Measurements from ENCODE around the gene C9orf57. TPM values are rescaled to one million over a fixed set of nuclear protein-coding genes. Genes with fewer than 3 reads are reported as not detected.

The C9orf57 gene
- total and polyA plus RNA-seq, 5 donors from 2014 or later = not detected

- H3K9me3 ChIP-seq (ENCODE audit: control insufficient read depth in 2 of 2, low read length in 2 of 2) = no peaks in the 10 kb centered on the region
- peaks cover 20% of the 10 kb centered on the region for H3K27me3 Mint-ChIP-seq
- DNase-seq (no peak), ATAC-seq (ENCODE audit: low read depth in 2 of 2) (no peak)
- H3K4me3 ChIP-seq (ENCODE audit: low read depth, low read length) = no peak overlapping the region
- H3K4me1 Mint-ChIP-seq = peaks cover 0 to 6% (median 5%) of the 10 kb centered on the region in 4 donors
- H3K4me1 ChIP-seq (ENCODE audit: control insufficient read depth, insufficient read depth, low read length, poor library complexity, severe bottlenecking) = no peaks in the 10 kb centered on the region
- no peaks in the 10 kb centered on the region for H3K36me3 Mint-ChIP-seq
- H3K27ac Mint-ChIP-seq = no peak overlapping the region
- H3K27ac ChIP-seq (ENCODE audit: insufficient read depth, low read length, poor library complexity, severe bottlenecking) = no peak overlapping the region
- no peaks in the 10 kb centered on the region for H3K27me3 ChIP-seq (ENCODE audit: control insufficient read depth, insufficient read depth, low read length)
- H3K36me3 ChIP-seq (ENCODE audit: control insufficient read depth, insufficient read depth, low read length) = no peaks in the 10 kb centered on the region
- H3K9me3 Mint-ChIP-seq = peaks cover 0 to 1% (median 0%) of the 10 kb centered on the region in 7 donors
- no peak overlapping the region for H3K4me3 Mint-ChIP-seq
Measured at GRCh38 chr9:72039532-72039931, 20.9 kb downstream of the C9orf57 start.

GRCh38 chr9:72038890-72039410, 21.5 kb downstream of the C9orf57 start:
- Histone ChIP-seq H3K9me3 (ENCODE audit: control insufficient read depth in 2 of 2, low read length in 2 of 2) (no peaks in the 10 kb centered on the region), H3K27me3 (ENCODE audit: control insufficient read depth, insufficient read depth, low read length) (no peaks in the 10 kb centered on the region), H3K4me1 (ENCODE audit: control insufficient read depth, insufficient read depth, low read length, poor library complexity, severe bottlenecking) (no peaks in the 10 kb centered on the region), H3K27ac (ENCODE audit: insufficient read depth, low read length, poor library complexity, severe bottlenecking) (no peak overlapping the region), H3K36me3 (ENCODE audit: control insufficient read depth, insufficient read depth, low read length) (no peaks in the 10 kb centered on the region), H3K4me3 (ENCODE audit: low read depth, low read length) (no peak overlapping the region)
- Mint-ChIP-seq H3K36me3 (no peaks in the 10 kb centered on the region), H3K4me1 (peaks cover 0 to 6% (median 5%) of the 10 kb centered on the region in 4 donors), H3K27me3 (peaks cover 20% of the 10 kb centered on the region), H3K27ac (no peak overlapping the region), H3K4me3 (peak overlapping the region in 1 of 4 donors; percentile 51), H3K9me3 (no peaks in the 10 kb centered on the region)
- ATAC-seq (ENCODE audit: low read depth in 2 of 2) = peak; percentile 42 to 55
- peak; percentile 18 to 58 (median 38) for DNase-seq

DNA sequence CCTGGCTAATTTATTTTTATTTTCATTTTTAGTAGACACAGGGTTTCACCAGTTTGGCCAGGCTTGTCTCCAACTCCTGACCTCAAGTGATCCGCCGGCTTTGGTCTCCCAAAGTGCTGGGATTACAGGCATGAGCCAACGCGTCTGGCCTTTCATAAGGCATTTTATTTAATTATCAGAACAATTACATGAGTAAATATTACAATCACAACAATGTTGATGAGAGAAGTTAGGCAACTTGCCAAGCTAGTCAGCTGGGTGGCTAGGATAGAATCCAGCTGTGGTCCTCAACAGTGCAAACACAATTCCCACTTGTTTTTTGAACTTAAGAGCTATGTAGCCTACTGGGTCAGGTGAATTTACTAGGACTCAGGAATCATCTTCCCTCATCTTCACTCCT, 22.0 kb downstream of the C9orf57 start:
- peaks cover 20% of the 10 kb centered on the region for H3K27me3 Mint-ChIP-seq
- H3K36me3 Mint-ChIP-seq = no peaks in the 10 kb centered on the region
- Histone ChIP-seq H3K4me3 (ENCODE audit: low read depth, low read length) (no peak overlapping the region), H3K36me3 (ENCODE audit: control insufficient read depth, insufficient read depth, low read length) (no peaks in the 10 kb centered on the region), H3K9me3 (ENCODE audit: control insufficient read depth in 2 of 2, low read length in 2 of 2) (no peaks in the 10 kb centered on the region), H3K27me3 (ENCODE audit: control insufficient read depth, insufficient read depth, low read length) (no peaks in the 10 kb centered on the region), H3K27ac (ENCODE audit: insufficient read depth, low read length, poor library complexity, severe bottlenecking) (no peak overlapping the region), H3K4me1 (ENCODE audit: control insufficient read depth, insufficient read depth, low read length, poor library complexity, severe bottlenecking) (no peaks in the 10 kb centered on the region)
- peaks cover 0 to 6% (median 5%) of the 10 kb centered on the region in 4 donors for H3K4me1 Mint-ChIP-seq
- H3K27ac Mint-ChIP-seq = no peak overlapping the region
- H3K4me3 Mint-ChIP-seq = no peak overlapping the region
- H3K9me3 Mint-ChIP-seq = no peaks in the 10 kb centered on the region
- no peak for DNase-seq
- no peak for ATAC-seq (ENCODE audit: low read depth in 2 of 2)

- no peak for ATAC-seq (ENCODE audit: low read depth in 2 of 2)
- H3K4me3 ChIP-seq (ENCODE audit: low read depth, low read length) = no peak overlapping the region
- no peaks in the 10 kb centered on the region for H3K9me3 Mint-ChIP-seq
- no peak overlapping the region for H3K27ac ChIP-seq (ENCODE audit: insufficient read depth, low read length, poor library complexity, severe bottlenecking)
- H3K27me3 ChIP-seq (ENCODE audit: control insufficient read depth, insufficient read depth, low read length) = no peaks in the 10 kb centered on the region
- no peaks in the 10 kb centered on the region for H3K4me1 ChIP-seq (ENCODE audit: control insufficient read depth, insufficient read depth, low read length, poor library complexity, severe bottlenecking)
- H3K27ac Mint-ChIP-seq = no peak overlapping the region
- peaks cover 0 to 6% (median 5%) of the 10 kb centered on the region in 4 donors for H3K4me1 Mint-ChIP-seq
- H3K36me3 ChIP-seq (ENCODE audit: control insufficient read depth, insufficient read depth, low read length) = no peaks in the 10 kb centered on the region
- no peak for DNase-seq
- no peaks in the 10 kb centered on the region for H3K9me3 ChIP-seq (ENCODE audit: control insufficient read depth in 2 of 2, low read length in 2 of 2)
- no peak overlapping the region for H3K4me3 Mint-ChIP-seq
- no peaks in the 10 kb centered on the region for H3K36me3 Mint-ChIP-seq
- H3K27me3 Mint-ChIP-seq = peaks cover 16% of the 10 kb centered on the region
Measured at GRCh38 chr9:72037571-72037970, 22.8 kb downstream of the C9orf57 start.

- no peaks in the 10 kb centered on the region for H3K4me1 Mint-ChIP-seq
- DNase-seq = no peak
- H3K36me3 Mint-ChIP-seq = no peaks in the 10 kb centered on the region
- H3K27me3 Mint-ChIP-seq = peaks cover 16% of the 10 kb centered on the region
- H3K4me3 Mint-ChIP-seq = no peak overlapping the region
- no peaks in the 10 kb centered on the region for H3K9me3 Mint-ChIP-seq
- Histone ChIP-seq H3K4me1 (ENCODE audit: control insufficient read depth, insufficient read depth, low read length, poor library complexity, severe bottlenecking) (no peaks in the 10 kb centered on the region), H3K27me3 (ENCODE audit: control insufficient read depth, insufficient read depth, low read length) (no peaks in the 10 kb centered on the region), H3K36me3 (ENCODE audit: control insufficient read depth, insufficient read depth, low read length) (no peaks in the 10 kb centered on the region), H3K9me3 (ENCODE audit: control insufficient read depth in 2 of 2, low read length in 2 of 2) (no peaks in the 10 kb centered on the region), H3K27ac (ENCODE audit: insufficient read depth, low read length, poor library complexity, severe bottlenecking) (no peak overlapping the region), H3K4me3 (ENCODE audit: low read depth, low read length) (no peak overlapping the region)
- no peak overlapping the region for H3K27ac Mint-ChIP-seq
- no peak for ATAC-seq (ENCODE audit: low read depth in 2 of 2)
Measured at GRCh38 chr9:72030767-72031166, 29.6 kb downstream of the C9orf57 start.

DNA sequence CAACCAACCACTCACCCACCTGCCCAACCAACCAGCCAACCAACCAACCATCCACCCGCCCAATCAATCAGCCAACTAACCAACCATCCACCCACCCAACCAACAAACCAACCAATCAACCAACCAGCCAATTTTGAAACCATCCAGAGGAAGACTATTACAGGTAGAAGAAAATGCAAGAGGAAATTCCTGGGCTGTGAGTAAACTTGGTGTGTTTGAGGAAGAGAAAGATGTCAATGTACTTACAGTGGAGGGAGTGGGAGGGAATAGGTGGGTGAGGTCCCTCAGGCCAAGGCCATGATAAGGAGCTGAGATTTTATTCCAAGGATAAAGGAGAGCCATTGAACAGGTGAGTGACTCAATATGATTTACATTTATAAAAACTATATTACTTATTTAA, 30.4 kb downstream of the C9orf57 start:
- no peak overlapping the region for H3K4me3 Mint-ChIP-seq
- Histone ChIP-seq H3K9me3 (ENCODE audit: control insufficient read depth in 2 of 2, low read length in 2 of 2) (no peaks in the 10 kb centered on the region), H3K36me3 (ENCODE audit: control insufficient read depth, insufficient read depth, low read length) (no peaks in the 10 kb centered on the region), H3K27ac (ENCODE audit: insufficient read depth, low read length, poor library complexity, severe bottlenecking) (no peak overlapping the region), H3K4me1 (ENCODE audit: control insufficient read depth, insufficient read depth, low read length, poor library complexity, severe bottlenecking) (no peaks in the 10 kb centered on the region), H3K27me3 (ENCODE audit: control insufficient read depth, insufficient read depth, low read length) (no peaks in the 10 kb centered on the region), H3K4me3 (ENCODE audit: low read depth, low read length) (no peak overlapping the region)
- DNase-seq = no peak
- H3K36me3 Mint-ChIP-seq = no peaks in the 10 kb centered on the region
- H3K4me1 Mint-ChIP-seq = peaks cover 0 to under 1% (median 0%) of the 10 kb centered on the region in 4 donors
- H3K27me3 Mint-ChIP-seq = peaks cover 11% of the 10 kb centered on the region
- H3K27ac Mint-ChIP-seq = no peak overlapping the region
- ATAC-seq (ENCODE audit: low read depth in 2 of 2) = no peak
- no peaks in the 10 kb centered on the region for H3K9me3 Mint-ChIP-seq

DNA sequence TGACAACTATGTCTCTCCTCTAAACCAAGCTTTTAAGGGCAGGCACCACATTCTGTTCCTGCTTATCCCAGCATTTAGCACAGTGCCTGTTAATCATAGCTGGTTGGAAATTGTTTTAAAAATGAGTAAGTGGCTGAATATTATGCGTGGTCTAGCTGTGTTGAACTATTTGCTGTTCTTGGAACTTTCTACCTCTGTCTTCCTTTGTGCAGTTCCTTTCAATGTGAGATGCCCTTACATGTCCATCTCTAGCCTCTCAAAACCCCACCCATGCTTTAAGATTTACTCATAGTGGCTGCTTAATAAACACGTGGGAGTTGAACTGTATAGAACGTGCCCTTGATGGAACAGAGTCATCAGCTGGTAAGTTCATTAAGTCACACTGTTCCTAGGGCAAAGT, 34.5 kb downstream of the C9orf57 start:
- H3K9me3 ChIP-seq (ENCODE audit: control insufficient read depth in 2 of 2, low read length in 2 of 2) = no peaks in the 10 kb centered on the region
- H3K9me3 Mint-ChIP-seq = no peaks in the 10 kb centered on the region
- no peaks in the 10 kb centered on the region for H3K27me3 ChIP-seq (ENCODE audit: control insufficient read depth, insufficient read depth, low read length)
- H3K27ac Mint-ChIP-seq = no peak overlapping the region
- no peaks in the 10 kb centered on the region for H3K36me3 ChIP-seq (ENCODE audit: control insufficient read depth, insufficient read depth, low read length)
- no peak overlapping the region for H3K4me3 ChIP-seq (ENCODE audit: low read depth, low read length)
- ATAC-seq (ENCODE audit: low read depth in 2 of 2) = no peak
- H3K4me3 Mint-ChIP-seq = no peak overlapping the region
- no peak for DNase-seq
- peaks cover 0 to 4% (median 1%) of the 10 kb centered on the region in 4 donors for H3K4me1 Mint-ChIP-seq
- H3K36me3 Mint-ChIP-seq = no peaks in the 10 kb centered on the region
- H3K4me1 ChIP-seq (ENCODE audit: control insufficient read depth, insufficient read depth, low read length, poor library complexity, severe bottlenecking) = no peaks in the 10 kb centered on the region
- no peak overlapping the region for H3K27ac ChIP-seq (ENCODE audit: insufficient read depth, low read length, poor library complexity, severe bottlenecking)
- H3K27me3 Mint-ChIP-seq = peaks cover 11% of the 10 kb centered on the region

GRCh38 chr9:72023596-72023995, 36.8 kb downstream of the C9orf57 start:
- Mint-ChIP-seq H3K9me3 (no peaks in the 10 kb centered on the region), H3K4me1 (peaks cover 0 to 4% (median 1%) of the 10 kb centered on the region in 4 donors), H3K27ac (peak overlapping the region in 1 of 3 donors; percentile 5), H3K4me3 (no peak overlapping the region), H3K27me3 (peaks cover 11% of the 10 kb centered on the region), H3K36me3 (no peaks in the 10 kb centered on the region)
- H3K4me3 ChIP-seq (ENCODE audit: low read depth, low read length) = no peak overlapping the region
- no peak overlapping the region for H3K27ac ChIP-seq (ENCODE audit: insufficient read depth, low read length, poor library complexity, severe bottlenecking)
- no peaks in the 10 kb centered on the region for H3K27me3 ChIP-seq (ENCODE audit: control insufficient read depth, insufficient read depth, low read length)
- DNase-seq = no peak
- H3K36me3 ChIP-seq (ENCODE audit: control insufficient read depth, insufficient read depth, low read length) = no peaks in the 10 kb centered on the region
- H3K9me3 ChIP-seq (ENCODE audit: control insufficient read depth in 2 of 2, low read length in 2 of 2) = no peaks in the 10 kb centered on the region
- no peaks in the 10 kb centered on the region for H3K4me1 ChIP-seq (ENCODE audit: control insufficient read depth, insufficient read depth, low read length, poor library complexity, severe bottlenecking)
- no peak for ATAC-seq (ENCODE audit: low read depth in 2 of 2)
